K562 (cell line): ENCODE results near the gene MAST1. TPM values are rescaled to one million over a fixed set of nuclear protein-coding genes. Genes with fewer than 3 reads are reported as not detected.
A peak's percentile ranks its signal among the peaks of the same experiment; 100 is the strongest.

ENCODE experiments used
- CBX3 ChIP-seq, 2 experiments: IDR thresholded peaks; 1 replicate in 1 of 2; 2 replicates in 1 of 2; pipeline ENCODE4 v1.6.1; 2012; ENCODE audit warnings: inconsistent platforms in 2 of 2, low read length in 2 of 2, borderline replicate concordance in 1 of 2, control low read depth in 1 of 2
- EP400 ChIP-seq: fragments of 450-650 bp; IDR thresholded peaks from 2 replicates; pipeline ENCODE4 v1.6.1; 2017; ENCODE audit warnings: antibody characterized with exemption, mild to moderate bottlenecking, moderate library complexity
- GABPA ChIP-seq: fragments of 200-800 bp; sonication (Bioruptor generic); conservative IDR thresholded peaks from 2 replicates; pipeline ENCODE4 v1.6.1; 2016; ENCODE audit warnings: low read depth, missing genetic modification characterization, missing compliant biosample characterization
- HDAC6 ChIP-seq: IDR thresholded peaks from 2 replicates; pipeline ENCODE4 v1.6.1; 2012; ENCODE audit warnings: low read depth, mild to moderate bottlenecking, control low read depth, inconsistent platforms, low read length, moderate library complexity
- LCOR ChIP-seq: sonication (generic); formaldehyde crosslinking; IDR thresholded peaks from 2 replicates; pipeline ENCODE4 v1.8.0; 2022; ENCODE audit warnings: mild to moderate bottlenecking, missing genetic modification reagents
- MYNN ChIP-seq, 2 experiments: sonication (generic); formaldehyde crosslinking in 1 of 2; IDR thresholded peaks; 2 replicates each; pipeline versions ENCODE4 v1.5.0 to v1.6.1; 2016 to 2020; ENCODE audit warnings: antibody characterized with exemption in 1 of 2, missing genetic modification reagents in 1 of 2
- NONO ChIP-seq, 2 experiments: fragments of 200-400 bp in 1 of 2; fragments of 450-650 bp in 1 of 2; formaldehyde crosslinking in 1 of 2; IDR thresholded peaks; 2 replicates each; pipeline ENCODE4 v1.6.1; 2017; ENCODE audit warnings: low read depth in 2 of 2, mild to moderate bottlenecking in 2 of 2, moderate library complexity in 2 of 2, low read length in 1 of 2
- POLR2B ChIP-seq: fragments of 450-650 bp; IDR thresholded peaks from 2 replicates; pipeline ENCODE4 v1.6.1; 2018; ENCODE audit warnings: low read depth; ENCODE audit not compliant: partially characterized antibody
- REST ChIP-seq, 2 experiments: fragments of 450-650 bp; formaldehyde crosslinking in 1 of 2; IDR thresholded peaks; 2 replicates each; pipeline versions ENCODE4 v1.4.0 to v1.6.1; 2014 to 2020; ENCODE audit warnings: mild to moderate bottlenecking in 2 of 2, borderline replicate concordance in 1 of 2, low read depth in 1 of 2
- SMAD4 ChIP-seq: fragments of 250-450 bp; sonication (Bioruptor Pico); conservative IDR thresholded peaks from 2 replicates; pipeline ENCODE4 v1.8.0; 2021; ENCODE audit warnings: inconsistent platforms, mild to moderate bottlenecking, moderate library complexity
- TEAD1 ChIP-seq, 2 experiments: fragments of 450-650 bp in 1 of 2; sonication (generic) in 1 of 2; formaldehyde crosslinking; IDR thresholded peaks; 2 replicates each; pipeline versions ENCODE4 v1.4.0 to v1.8.0; 2020 to 2022; ENCODE audit warnings: mild to moderate bottlenecking in 2 of 2, missing genetic modification reagents in 1 of 2
- ZNF143 ChIP-seq: sonication (generic); formaldehyde crosslinking; IDR thresholded peaks from 2 replicates; pipeline ENCODE4 v1.9.0; 2022; ENCODE audit warnings: mild to moderate bottlenecking, missing genetic modification reagents
- polyA plus RNA-seq, 8 experiments: library from polyadenylated mRNA; depleted of rRNA in 4 of 8; stranded (reverse) in 5 of 8; unstranded in 3 of 8; fragments of >200 nt; fragmentation: Nextera tagmentation in 2 of 8; fragmentation: Illumina TruSeq in 1 of 8; extraction: Ambion mirVana in 2 of 8; extraction: Trizol in 1 of 8; gene quantifications; 2 replicates each; pipeline versions ENCODE4 v1.2.1 to v1.2.3, GENCODE V29; 2011 to 2014; ENCODE audit warnings: inconsistent platforms in 1 of 8, missing spikeins in 1 of 8
- total RNA-seq, 7 experiments: library from RNA; depleted of rRNA in 6 of 7; stranded (reverse); fragments of >200 nt in 6 of 7; fragmentation: Illumina TruSeq in 2 of 7; extraction: Trizol in 2 of 7; gene quantifications; 2 replicates each; pipeline versions ENCODE4 v1.2.1 to v1.2.3, GENCODE V29; 2011 to 2021; ENCODE audit warnings: low replicate concordance in 1 of 7
- TF ChIP-seq, protein P1 (sequence below): fragments of 450-650 bp; IDR thresholded peaks from 2 replicates; pipeline ENCODE4 v1.6.1; 2017; ENCODE audit warnings: antibody characterized with exemption, mild to moderate bottlenecking

Gene MAST1
- total and polyA plus RNA-seq, 9 of the 15 experiments (the other 6 are each of a cell fraction or from before 2014, with no cell fraction given): 0.48 to 10.3 (median 3.9) TPM

DNA sequence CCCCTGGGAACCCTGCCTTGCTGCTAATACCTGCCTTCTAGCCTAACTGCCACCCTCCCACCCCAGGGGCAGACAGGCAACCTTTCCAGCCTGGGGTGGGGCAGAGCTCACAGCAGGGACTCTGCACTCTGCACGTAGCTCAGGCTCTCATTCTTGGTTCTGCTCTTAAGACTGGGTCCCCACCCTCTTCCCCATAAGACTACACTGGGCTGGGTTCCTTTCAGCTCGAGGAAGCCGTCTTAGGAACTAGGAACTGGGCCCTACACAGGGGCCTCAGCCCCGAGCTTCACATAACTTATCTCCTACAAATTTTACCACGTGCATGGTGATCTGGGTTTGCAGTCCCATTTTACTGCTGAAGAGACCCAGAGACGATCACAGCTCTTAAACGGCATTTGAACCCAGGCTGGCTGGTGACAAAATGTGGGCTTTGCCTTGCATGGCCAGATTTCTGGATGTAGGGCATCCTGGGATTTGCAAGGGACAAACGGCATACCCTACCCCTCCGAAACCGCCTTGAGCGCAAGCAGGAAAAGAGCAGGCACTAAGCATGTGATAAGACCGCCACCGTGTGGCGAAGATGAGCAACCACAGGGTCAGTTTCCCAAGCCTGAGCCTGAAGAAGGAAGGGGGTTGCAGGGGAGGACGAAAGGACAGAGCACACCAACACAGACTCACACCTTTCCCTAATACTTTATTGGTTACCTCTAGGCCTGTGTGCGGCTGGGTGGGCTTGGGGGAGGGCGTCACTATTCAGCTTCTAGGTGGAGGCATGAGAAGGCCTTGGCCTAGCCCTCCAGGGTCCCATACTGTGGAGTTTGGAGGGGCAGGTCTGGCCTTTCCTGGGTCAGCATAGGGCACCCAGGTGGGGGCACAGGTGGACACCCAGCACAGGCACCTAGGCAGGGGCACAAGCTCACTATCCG, 41.9 kb upstream of the MAST1 start (continued):
- peak; percentile 19 to 76; a peak in 1 of 4 replicates for TF ChIP-seq TEAD1 (CRISPR knock-in tag; IDR thresholded peaks at IDR 0.05)
- TF ChIP-seq EP400: peak; percentile 63
- TF ChIP-seq HDAC6: no peak
- 0 out of 2 replicates have a peak, but pooled peaks have one; percentile 42 for TF ChIP-seq LCOR (CRISPR knock-in tag)
- TF ChIP-seq ZNF143: 0 out of 2 replicates have a peak, but pooled peaks have one; percentile 24
- peak; percentile 93 for TF ChIP-seq REST (IDR thresholded peaks at IDR 0.05; ENCODE audit: borderline replicate concordance)
- TF ChIP-seq REST (CRISPR knock-in tag; IDR thresholded peaks at IDR 0.05; ENCODE audit: low read depth): peak; percentile 42; the same call in 1 of the 2 replicates
- 0 out of 2 replicates have a peak, but pooled peaks have one; percentile 33 for TF ChIP-seq MYNN (IDR thresholded peaks at IDR 0.05)
- no peak for TF ChIP-seq MYNN (CRISPR knock-in tag; IDR thresholded peaks at IDR 0.05)
- peak; percentile 18 for TF ChIP-seq POLR2B
- TF ChIP-seq, protein P1, sequence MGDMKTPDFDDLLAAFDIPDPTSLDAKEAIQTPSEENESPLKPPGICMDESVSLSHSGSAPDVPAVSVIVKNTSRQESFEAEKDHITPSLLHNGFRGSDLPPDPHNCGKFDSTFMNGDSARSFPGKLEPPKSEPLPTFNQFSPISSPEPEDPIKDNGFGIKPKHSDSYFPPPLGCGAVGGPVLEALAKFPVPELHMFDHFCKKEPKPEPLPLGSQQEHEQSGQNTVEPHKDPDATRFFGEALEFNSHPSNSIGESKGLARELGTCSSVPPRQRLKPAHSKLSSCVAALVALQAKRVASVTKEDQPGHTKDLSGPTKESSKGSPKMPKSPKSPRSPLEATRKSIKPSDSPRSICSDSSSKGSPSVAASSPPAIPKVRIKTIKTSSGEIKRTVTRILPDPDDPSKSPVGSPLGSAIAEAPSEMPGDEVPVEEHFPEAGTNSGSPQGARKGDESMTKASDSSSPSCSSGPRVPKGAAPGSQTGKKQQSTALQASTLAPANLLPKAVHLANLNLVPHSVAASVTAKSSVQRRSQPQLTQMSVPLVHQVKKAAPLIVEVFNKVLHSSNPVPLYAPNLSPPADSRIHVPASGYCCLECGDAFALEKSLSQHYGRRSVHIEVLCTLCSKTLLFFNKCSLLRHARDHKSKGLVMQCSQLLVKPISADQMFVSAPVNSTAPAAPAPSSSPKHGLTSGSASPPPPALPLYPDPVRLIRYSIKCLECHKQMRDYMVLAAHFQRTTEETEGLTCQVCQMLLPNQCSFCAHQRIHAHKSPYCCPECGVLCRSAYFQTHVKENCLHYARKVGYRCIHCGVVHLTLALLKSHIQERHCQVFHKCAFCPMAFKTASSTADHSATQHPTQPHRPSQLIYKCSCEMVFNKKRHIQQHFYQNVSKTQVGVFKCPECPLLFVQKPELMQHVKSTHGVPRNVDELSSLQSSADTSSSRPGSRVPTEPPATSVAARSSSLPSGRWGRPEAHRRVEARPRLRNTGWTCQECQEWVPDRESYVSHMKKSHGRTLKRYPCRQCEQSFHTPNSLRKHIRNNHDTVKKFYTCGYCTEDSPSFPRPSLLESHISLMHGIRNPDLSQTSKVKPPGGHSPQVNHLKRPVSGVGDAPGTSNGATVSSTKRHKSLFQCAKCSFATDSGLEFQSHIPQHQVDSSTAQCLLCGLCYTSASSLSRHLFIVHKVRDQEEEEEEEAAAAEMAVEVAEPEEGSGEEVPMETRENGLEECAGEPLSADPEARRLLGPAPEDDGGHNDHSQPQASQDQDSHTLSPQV: peak; percentile 78
- peak in 1 of 2 experiments; percentile 51; a peak in 1 of 3 replicates for TF ChIP-seq CBX3 (IDR thresholded peaks at IDR 0.05; ENCODE audit: borderline replicate concordance in 1 of 2, low read length in 2 of 2)
- peak; percentile 35; the same call in 1 of the 2 replicates for TF ChIP-seq SMAD4 (CRISPR knock-in tag)
- TF ChIP-seq GABPA (tag): no peak
- peak in 1 of 2 experiments; percentile 45; a peak in 1 of 4 replicates for TF ChIP-seq NONO (IDR thresholded peaks at IDR 0.05; ENCODE audit: low read depth in 2 of 2, low read length in 1 of 2)
